ENCODE results near the gene SLC66A1. TPM values are rescaled to one million over a fixed set of nuclear protein-coding genes. Genes with fewer than 3 reads are reported as not detected.

The SLC66A1 gene
- total RNA-seq, 1 experiment from 2014 or later, result 22.5 TPM

GRCh38 chr1:19308509-19308907 lies 3.6 kb upstream of the SLC66A1 start:
- Histone ChIP-seq H3K9ac (ENCODE audit: extremely low read depth, insufficient read length, low read length) (no peak overlapping the region), H2BK5ac (ENCODE audit: insufficient read length, low read length) (no peak overlapping the region), H3K27me3 (ENCODE audit: insufficient read depth, low read length) (no peaks in the 10 kb centered on the region), H2AFZ (ENCODE audit: low read length) (no peak overlapping the region), H4K8ac (replicated peaks; ENCODE audit: insufficient read length, low read depth, low read length) (no peak overlapping the region), H3K4ac (ENCODE audit: low read depth, low read length) (no peak overlapping the region), H3K27ac (ENCODE audit: insufficient read length, low read depth, low read length) (no peak overlapping the region), H3K79me2 (ENCODE audit: insufficient read depth, low read length) (no peaks in the 10 kb centered on the region), H2BK15ac (ENCODE audit: low read depth, low read length) (no peak overlapping the region), H3K9me3 (ENCODE audit: control insufficient read depth, low read depth, low read length) (no peaks in the 10 kb centered on the region), H3K4me1 (ENCODE audit: insufficient read depth, low read length) (no peaks in the 10 kb centered on the region), H2BK120ac (ENCODE audit: low read depth, low read length, poor library complexity, severe bottlenecking) (no peak overlapping the region), H3K4me2 (ENCODE audit: insufficient read depth, insufficient read length, low read length) (no peak overlapping the region), H2AK5ac (ENCODE audit: insufficient read length, low read length) (no peak overlapping the region), H3K23ac (ENCODE audit: insufficient read length, low read depth, low read length) (no peak overlapping the region), H3K23me2 (ENCODE audit: insufficient read length, low read depth, low read length, poor library complexity, severe bottlenecking) (peaks cover 13% of the 10 kb centered on the region), H3K56ac (ENCODE audit: insufficient read length, low read depth, low read length) (no peak overlapping the region), H4K20me1 (ENCODE audit: control insufficient read depth, insufficient read depth, insufficient read length) (no peaks in the 10 kb centered on the region), H3K18ac (ENCODE audit: insufficient read length, low read depth, low read length) (no peak overlapping the region), H4K91ac (ENCODE audit: insufficient read length, low read depth, low read length) (no peak overlapping the region), H2BK20ac (ENCODE audit: low read depth, low read length, poor library complexity, severe bottlenecking) (no peak overlapping the region), H2BK12ac (ENCODE audit: insufficient read length, low read depth, low read length) (no peak overlapping the region), H3K14ac (ENCODE audit: insufficient read depth, low read length) (no peak overlapping the region), H3T11ph (ENCODE audit: low read length) (no peak overlapping the region), H4K5ac (ENCODE audit: insufficient read length, low read depth, low read length) (no peak overlapping the region), H3K79me1 (ENCODE audit: insufficient read depth, low read depth, low read length, poor library complexity, severe bottlenecking) (no peaks in the 10 kb centered on the region)
- Mint-ChIP-seq H3K4me3 (no peak overlapping the region), H3K4me1 (peaks cover 16 to 18% of the 10 kb centered on the region in 2 experiments), H3K27me3 (ENCODE audit: low read depth) (no peaks in the 10 kb centered on the region; the same call in 1 of the 2 replicates), H3K9me3 (no peaks in the 10 kb centered on the region), H3K27ac (no peak overlapping the region), H3K36me3 (ENCODE audit: insufficient read depth in 1 of 3, low read depth in 3 of 3) (peaks cover 22 to 53% (median 49%) of the 10 kb centered on the region in 3 experiments)
- no peak for DNase-seq
- WGBS (ENCODE audit: extremely low coverage, insufficient read length, low lambda C conversion rate), result no CpG with 5 or more reads among the region's 3 CpGs
- TF ChIP-seq CTCF (conservative IDR thresholded peaks at IDR 0.05), result no peak
